ENCODE measurements around the gene DLST.

Gene DLST

DNA sequence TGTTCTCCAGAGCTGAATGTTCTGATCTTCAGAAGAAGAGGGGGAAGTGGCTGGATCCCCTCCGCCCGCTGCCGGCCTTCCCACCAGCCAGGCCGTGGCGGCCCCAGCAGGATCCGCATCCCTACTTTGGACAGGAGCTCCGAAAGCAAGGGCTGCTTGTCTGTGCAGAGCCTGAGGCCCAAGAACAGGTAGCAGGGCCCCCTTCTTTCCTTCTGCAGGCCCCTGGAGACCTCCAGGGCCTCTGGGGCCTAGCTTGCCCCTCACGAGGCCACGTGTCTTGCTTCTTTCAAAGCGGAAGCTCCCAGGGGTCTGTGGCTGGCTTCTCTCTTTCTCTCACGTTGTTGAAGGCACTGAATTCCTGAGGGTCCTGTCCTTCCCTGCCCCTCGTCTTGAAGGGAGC lies 60.5 kb downstream of the DLST start:
- DNase-seq, result no peak

DNA sequence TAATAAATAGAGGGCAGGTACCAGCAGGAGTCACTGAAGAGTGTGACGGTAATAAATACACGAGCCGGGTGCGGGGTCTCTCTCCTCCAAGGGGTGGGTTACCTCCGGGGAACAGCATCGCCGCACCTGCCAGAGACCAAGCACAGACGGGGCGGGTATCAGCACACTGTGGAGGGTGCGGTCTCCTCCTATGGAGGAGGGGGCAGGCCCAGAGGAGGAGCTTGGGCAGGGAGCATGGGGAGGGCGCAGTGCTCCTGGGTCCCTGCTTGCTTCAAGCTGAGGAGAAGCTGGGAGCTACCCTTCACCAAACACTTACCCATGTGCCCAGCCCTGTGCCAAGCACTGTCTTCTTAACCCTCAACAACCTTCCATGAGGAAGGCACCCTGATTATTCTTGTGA lies 60.9 kb downstream of the DLST start:
- DNase-seq, result no peak

DNA sequence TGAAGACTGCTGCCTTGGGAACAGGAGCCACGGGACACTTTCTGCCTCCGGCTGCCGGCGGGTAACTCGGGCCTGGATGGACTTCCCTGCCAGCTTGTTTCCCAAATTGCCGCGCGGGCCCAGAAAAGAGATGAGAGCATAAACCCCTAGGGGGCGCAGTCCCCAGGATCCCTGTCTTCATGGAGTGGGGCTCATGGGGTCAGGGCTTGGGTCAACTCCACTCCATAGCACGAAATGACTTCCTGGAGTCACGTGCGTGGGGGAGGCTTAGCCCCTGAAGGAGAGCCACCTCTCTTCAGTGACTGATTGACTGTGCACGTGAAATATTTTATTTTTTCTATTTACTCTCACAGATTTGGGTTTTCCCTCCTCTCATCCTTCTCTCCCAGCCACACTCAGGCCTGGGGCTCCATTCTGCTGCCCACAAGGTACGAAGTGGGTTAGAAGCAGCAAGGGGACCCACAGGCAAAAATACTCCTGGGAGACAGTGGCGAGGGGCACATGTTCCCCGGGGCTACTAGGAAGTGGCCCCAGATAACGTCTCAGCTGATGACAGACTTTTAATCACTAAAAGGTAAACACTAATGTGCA lies 63.6 kb downstream of the DLST start:
- no peak for DNase-seq

DNA sequence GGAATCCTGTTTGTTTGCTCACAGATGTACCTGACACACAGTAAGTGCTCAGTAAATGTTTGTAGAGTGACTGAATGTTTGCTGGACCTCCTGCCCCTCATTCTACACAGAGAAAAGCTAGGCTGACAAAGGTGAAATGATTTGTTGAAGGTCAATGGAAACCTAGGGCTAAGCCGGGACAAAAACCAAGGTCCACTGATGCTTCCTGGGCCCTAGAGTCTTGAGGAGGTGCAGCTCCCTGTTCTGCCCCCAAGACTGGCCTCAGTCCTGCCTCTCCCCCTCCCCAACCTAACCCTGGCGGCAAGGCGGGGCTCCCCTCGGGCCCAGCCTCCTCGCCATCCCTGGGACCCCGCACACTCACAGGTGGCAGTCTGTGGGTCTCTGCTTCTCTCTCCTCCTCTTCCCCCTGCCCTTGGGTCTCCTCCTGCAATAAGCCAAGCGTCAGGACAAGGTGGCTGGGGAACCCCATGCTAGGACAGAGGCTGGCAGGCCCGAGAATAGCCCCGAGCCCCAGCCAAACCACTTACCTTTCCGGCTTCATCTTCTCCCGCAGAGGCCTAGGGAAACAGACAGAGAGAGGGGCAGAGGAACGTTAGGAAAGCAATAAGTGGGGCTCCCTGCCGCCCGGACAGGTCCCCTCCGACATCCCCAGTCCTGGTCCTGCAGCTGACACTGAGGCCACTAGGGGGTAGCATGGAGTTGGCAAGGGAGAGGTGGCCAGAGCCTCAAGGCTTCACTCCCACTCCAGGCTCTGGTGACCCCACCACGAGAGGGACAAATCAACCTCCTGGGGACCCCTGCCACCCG lies 64.3 kb downstream of the DLST start:
- DNase-seq, result peak; percentile 86

DNA sequence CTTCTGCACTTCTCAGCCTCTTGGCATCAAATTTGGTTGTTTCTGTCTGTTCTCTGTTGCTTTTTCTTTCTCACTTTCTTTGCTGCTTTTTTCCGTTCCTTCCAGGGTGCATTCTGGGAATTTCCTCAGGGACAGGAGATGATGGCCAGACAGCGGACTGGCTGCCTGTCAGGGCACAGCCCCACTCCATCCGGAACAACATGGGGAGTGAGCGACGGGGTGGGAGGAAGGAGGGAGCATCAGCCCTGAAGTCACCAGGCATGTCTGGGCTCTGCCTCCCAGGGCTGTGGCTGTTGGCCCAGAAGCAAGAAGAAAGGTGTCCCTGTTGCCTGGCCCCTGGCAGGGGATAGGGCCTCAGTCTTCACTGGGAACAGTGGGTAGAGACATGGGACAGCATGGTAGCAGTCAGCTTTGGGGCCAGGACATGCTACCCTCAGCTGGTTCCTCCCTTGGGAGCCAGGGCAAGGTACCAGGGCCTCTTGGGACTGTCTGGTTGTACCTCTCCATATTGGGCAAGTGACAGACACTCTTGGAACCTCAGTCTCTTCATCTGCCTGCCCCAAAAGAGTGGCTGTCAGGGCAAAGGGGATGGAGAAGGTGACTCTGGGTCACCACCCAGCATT lies 65.1 kb downstream of the DLST start:
- DNase-seq, result no peak

DNA sequence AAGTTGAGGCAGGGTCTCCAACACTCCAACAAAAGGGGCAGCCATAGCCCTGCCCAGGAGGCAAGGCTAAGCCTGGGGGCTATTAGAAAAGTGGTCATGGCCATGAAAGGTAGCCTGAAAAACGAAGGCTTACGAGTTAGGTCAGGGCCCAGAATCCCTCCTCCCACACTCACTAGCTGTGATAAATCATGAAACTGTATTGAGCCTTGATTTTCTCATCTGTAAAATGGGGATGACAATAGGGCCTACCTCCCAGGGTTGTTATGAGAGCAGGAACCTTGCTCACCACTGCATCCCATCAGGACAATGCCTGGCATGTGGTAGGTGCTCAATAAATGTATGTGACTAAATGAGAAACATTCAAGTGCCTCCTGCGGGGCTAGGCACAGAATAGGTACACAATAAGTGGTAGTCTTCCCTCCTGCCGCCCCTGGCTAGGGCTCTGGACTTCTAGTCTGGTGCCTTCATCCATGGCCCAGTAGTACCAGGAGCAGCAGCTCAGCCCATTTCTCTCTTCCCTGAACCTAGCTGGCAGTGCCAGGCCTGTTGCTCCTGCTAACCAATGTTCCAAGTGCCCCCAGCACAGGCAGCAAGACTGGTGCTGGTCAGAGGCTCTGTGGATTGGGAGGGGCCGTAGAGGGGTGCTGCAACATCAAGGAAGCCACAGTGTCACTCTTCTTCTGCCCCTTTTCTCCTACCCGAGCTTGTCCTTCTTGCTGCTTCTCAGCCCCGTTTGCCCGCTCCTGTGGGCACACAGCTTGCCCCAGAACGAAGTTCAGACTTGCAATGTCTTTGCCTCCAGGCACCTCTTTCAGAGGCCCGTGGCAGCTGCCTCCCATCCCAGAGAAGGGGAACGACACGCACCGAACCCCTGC lies 65.9 kb downstream of the DLST start:
- no peak for DNase-seq

DNA sequence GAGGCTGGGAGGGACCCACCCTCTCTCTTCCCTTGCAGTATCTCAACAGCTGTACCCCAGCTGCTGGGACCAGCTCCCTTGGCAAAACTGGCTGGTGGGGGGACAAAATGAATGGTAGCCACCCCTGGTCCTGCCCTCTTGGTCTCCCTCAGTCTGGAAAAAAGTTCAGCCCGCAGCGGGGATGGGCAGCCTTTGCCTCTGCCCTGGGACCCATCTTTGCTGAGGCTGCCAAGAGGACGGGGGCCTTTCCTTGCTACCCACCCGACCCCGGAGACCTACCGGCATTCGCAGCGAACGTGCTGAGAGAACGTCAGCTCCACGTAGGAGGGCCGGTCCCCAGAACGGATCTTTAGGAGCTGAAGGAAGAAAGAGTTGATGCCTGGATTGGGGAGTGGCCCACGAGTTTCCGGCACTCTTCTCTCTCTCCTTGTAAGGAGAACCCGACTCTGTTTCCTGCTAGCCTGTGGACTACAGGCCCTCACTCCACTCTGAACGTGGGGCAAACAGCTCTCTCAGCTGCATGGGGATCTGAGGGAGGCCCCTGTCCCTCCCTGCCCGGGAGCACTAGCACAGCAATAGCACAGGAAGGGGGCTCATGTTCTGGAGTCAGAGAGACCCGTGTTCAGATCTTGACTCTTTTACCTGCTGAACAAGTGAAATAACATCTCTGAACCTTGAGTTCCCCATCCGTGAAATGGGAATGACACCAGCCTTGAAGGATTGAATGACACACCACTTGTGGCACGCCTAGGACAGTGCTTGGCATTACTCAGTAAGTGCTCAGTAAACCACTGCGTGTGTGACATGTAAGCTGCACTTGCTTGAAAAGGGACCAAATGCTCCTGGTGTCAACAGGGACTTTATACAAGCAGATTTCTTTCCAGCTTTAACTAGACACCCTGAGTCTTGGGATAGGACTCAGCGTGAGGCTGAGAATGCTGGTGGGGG lies 66.8 kb downstream of the DLST start:
- DNase-seq, result no peak

DNA sequence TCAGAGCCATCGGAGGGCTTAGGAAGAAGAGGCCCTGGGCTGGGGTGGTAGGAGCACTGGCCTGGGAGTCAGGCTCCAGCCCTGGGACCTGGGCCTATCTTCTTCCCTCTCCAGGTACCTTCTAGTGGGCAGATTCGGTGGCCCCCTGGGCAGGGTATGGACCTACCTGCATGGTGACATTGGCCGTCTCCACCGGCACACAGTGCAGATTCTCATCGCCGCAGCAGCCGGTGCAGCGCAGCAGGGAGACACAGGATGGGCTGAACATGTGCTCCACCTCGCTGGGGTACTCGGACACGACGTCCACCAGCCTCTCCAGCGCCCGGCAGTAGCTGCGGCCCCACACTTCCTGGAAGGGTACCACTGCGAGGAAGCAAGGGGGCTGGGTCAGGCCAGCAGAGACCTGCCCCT lies 67.5 kb downstream of the DLST start:
- no peak for DNase-seq

DNA sequence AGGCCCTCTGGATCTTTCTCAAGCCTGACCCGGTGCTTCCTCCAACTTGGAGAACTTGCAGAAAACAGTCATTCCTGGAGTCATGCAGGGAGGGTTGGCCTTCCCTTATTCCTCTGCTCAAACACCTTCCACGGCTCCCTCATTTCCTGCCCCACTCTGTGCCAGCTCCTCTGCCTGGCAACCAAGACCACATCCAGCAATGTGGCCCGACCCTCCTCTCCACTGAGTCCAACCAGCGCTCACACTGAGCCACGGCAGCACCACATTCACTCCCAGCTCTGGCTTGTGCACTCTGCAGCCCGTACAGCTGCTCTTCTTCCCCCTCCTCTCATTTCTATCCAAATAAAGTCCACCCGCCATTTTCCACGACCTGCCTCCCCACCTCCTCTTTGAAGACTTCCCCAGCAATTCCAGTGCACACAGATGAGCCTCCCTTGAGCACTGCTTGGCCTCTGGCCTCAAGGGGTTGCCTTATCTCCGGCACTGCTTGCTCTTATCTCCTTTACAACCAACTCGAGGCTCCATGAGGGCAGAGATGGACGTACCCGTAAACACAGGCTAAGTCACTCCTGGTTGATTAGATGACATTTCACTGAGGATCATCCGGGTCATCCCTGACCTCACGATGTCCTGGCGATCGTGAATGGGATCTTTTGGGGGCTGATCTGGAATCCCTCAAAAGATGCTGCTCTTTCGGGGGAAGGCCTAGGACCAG lies 68.3 kb downstream of the DLST start:
- DNase-seq, result no peak

DNA sequence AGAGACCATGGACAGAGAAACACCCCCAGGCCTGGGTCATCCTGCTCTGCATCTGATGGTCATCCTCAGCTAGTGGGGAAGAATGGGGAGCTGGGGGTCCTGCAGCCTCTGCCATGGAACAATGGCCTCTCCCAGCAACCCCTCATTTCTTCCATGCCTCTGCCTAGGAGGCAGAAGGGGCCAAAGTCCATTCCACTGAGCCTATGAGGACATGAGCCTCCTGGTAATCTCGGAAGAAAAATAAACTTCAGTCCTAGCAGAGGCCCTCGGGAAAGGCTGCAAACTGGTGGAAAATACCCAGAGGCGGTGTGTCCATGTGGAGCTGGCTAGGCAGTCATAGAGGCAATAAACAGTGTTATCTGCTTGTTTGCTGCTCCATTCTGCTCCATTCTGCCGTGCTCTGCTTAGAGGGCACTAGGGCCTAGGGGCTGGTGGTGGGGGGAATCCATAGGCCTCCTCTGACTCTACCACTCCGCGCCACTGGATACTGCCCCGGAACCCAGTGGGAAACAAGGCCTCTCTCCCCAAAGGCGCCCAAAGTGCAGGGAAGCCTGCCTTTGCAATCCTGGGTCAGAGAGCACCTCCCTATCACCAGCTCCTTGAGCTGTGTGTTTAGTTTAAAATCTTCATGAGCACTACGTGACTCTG lies 69.2 kb downstream of the DLST start:
- DNase-seq, result no peak

DNA sequence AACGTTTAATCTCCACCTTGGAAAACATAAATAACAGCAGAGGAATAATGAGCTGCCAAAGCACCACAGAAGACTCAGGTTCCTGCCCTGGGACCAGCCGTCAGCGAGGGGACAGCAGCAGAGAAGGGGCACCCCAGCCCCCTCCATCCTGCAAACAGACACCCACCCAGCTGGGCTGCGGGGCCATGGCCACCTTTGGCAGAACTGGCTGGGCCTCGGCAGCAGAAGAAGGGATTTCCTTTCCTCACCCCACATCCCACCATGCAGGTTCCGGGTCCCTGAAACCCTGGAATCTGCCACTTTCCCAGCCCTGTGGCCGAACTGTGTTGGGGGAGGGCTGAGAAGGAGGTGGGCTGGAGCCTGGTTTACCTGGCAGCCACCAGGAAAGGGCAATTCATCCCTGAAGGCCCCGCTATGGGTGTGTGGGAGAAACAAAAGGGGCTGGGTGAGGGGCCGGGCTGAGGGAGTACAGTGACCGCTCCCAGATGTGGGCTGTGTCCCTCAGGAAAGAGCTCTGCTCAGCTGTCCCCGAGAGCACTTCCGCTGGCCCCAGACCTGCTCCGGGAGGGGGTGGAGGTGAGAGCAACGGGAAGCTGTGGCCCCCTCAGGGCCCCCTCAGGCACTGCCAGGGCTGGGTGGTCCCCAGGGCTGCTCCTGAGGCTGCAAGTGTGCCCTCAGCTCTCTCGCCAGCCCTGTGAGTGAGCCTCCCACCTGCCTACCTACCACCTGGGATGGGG lies 69.9 kb downstream of the DLST start:
- no peak for DNase-seq

DNA sequence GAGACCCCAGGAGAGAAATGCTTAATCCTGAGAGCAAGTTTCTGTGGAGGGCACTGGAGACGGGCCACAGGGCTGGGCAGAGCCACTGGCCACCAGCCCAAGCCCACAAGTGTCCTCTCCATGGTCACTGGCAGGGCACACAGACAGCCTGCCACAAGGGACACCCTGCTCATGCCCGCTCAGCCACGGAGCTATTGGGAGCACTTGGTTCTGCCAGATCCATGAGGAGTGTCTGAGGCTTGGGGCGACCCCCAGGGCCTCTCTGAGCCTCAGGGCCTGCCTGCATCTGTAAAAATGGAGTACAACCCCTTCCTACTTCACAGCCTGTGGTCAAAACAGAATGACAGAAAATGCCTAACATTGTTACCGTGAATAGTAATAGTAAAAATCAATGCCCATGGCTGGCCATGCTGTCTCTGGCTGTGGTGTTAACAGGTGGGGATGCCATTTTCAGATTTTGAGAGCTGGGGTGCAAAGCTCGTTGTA lies 70.5 kb downstream of the DLST start:
- no peak for DNase-seq

DNA sequence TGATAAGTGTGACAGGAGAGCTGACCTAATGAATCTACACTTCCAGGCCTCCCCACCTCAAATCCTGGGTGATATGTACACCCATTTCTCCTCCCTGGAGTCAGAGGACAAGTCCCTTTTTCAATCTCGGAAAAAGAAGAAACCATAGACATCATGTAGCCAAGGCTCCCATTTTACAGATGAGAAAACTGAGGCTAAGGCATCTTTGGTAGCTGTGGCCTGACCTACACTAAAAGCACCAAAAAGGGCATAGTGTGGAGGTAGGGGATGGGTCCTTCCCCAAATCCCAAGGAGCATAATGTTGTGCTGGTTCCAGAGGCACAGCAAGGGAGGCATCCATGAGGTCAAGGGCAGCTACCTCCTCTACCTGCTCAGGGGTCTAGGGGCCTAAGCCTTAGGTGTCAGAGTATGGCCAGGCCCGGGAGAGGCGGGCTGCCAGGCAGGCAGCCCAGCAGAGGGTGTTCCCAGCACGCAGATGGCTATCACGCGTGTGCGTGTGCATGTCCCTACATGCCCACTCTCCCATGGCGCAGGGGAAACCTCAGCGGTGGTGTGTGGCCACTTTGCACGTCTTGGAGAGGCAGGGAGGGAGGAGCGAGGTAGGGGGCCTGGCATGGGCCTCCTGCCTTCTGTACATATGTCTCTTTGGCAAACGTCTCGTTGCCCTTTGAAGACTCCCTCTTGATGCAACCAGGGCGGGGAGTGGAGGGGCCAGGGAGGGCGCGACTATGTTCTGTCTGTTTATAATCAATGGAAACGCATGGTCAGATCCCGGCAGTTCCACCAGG lies 71.2 kb downstream of the DLST start:
- DNase-seq, result peak; percentile 40
